ENCODE results near the gene TICRR.

Gene TICRR

DNA sequence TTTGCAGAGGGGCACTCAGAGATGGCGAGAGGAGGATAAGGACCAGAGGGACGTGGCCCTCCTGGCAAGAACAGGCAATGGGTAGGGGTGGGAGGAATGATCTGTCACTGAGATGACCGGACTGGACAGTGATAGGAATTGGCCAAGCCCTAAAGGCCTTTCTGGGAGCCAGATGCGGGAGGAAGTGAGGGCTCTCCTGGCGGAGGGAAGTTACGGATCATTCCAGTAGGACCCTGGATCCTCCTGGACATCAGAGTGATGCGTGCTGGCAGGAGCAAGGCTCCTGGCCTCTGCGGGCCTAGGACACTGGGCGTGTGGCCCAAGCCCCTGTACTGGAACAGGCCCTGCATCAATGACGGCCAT is 56.6 kb downstream of the TICRR start:
- peak overlapping the region; percentile 53 for H3K27ac Mint-ChIP-seq
- peaks cover 80% of the 10 kb centered on the region for H3K36me3 Mint-ChIP-seq (ENCODE audit: low read depth)
- no peak for DNase-seq
- H3K4me1 Mint-ChIP-seq, result no peaks in the 10 kb centered on the region
- H3K4me3 Mint-ChIP-seq, result no peak overlapping the region
- H3K9me3 Mint-ChIP-seq, result peaks cover 38% of the 10 kb centered on the region
- no peak for TF ChIP-seq CTCF (IDR thresholded peaks at IDR 0.05)
- H3K27me3 Mint-ChIP-seq (ENCODE audit: low read depth, poor library complexity), result peaks cover 3% of the 10 kb centered on the region

GRCh38 chr15:89632563-89633430 is 57.5 kb downstream of the TICRR start:
- Mint-ChIP-seq H3K4me1 (no peaks in the 10 kb centered on the region), H3K27ac (peak overlapping the region; percentile 29), H3K36me3 (ENCODE audit: low read depth) (peaks cover 72% of the 10 kb centered on the region), H3K4me3 (no peak overlapping the region), H3K27me3 (ENCODE audit: low read depth, poor library complexity) (peaks cover 3% of the 10 kb centered on the region), H3K9me3 (peaks cover 41% of the 10 kb centered on the region)
- TF ChIP-seq CTCF (IDR thresholded peaks at IDR 0.05), result no peak
- no peak for DNase-seq

GRCh38 chr15:89633585-89633984 is 58.3 kb downstream of the TICRR start:
- Mint-ChIP-seq H3K4me1 (no peaks in the 10 kb centered on the region), H3K4me3 (no peak overlapping the region), H3K27ac (no peak overlapping the region), H3K36me3 (ENCODE audit: low read depth) (peaks cover 69% of the 10 kb centered on the region), H3K27me3 (ENCODE audit: low read depth, poor library complexity) (peaks cover 3% of the 10 kb centered on the region), H3K9me3 (peaks cover 41% of the 10 kb centered on the region)
- DNase-seq, result no peak
- TF ChIP-seq CTCF (IDR thresholded peaks at IDR 0.05), result no peak

GRCh38 chr15:89640245-89640644 is 65.0 kb downstream of the TICRR start:
- Mint-ChIP-seq H3K4me3 (no peak overlapping the region), H3K9me3 (peaks cover 20% of the 10 kb centered on the region), H3K27me3 (ENCODE audit: low read depth, poor library complexity) (peaks cover 3% of the 10 kb centered on the region), H3K36me3 (ENCODE audit: low read depth) (peaks cover 61% of the 10 kb centered on the region), H3K4me1 (no peaks in the 10 kb centered on the region), H3K27ac (no peak overlapping the region)
- no peak for TF ChIP-seq CTCF (IDR thresholded peaks at IDR 0.05)
- no peak for DNase-seq

DNA sequence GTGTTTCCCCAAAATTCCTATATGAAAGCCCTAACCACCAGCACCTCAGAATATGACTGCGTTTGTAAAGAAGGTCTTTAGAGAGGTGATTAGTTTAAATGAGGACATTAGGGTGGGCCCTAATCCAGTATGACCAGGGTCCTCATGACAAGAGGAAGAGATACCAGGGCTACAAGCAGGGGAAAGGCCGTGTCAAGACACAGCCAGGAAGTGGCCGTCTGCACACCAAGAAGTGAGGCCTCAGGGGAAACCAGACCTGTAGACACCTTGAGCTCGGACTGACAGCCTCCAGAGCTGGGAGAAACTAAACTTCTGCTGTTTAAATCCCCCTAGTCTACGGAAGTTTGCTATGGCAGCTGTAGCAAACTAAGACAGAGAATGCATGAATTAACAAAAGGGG is 65.8 kb downstream of the TICRR start:
- no peak for DNase-seq
- Mint-ChIP-seq H3K27ac (peak overlapping the region; percentile 46), H3K4me1 (no peaks in the 10 kb centered on the region), H3K27me3 (ENCODE audit: low read depth, poor library complexity) (peaks cover 3% of the 10 kb centered on the region), H3K9me3 (peaks cover 12% of the 10 kb centered on the region), H3K36me3 (ENCODE audit: low read depth) (peaks cover 57% of the 10 kb centered on the region), H3K4me3 (no peak overlapping the region)
- TF ChIP-seq CTCF (IDR thresholded peaks at IDR 0.05), result no peak

- H3K27me3 Mint-ChIP-seq (ENCODE audit: low read depth, poor library complexity), result peaks cover 3% of the 10 kb centered on the region
- no peak overlapping the region for H3K27ac Mint-ChIP-seq
- DNase-seq, result no peak
- H3K4me1 Mint-ChIP-seq, result no peaks in the 10 kb centered on the region
- H3K36me3 Mint-ChIP-seq (ENCODE audit: low read depth), result peaks cover 61% of the 10 kb centered on the region
- no peak overlapping the region for H3K4me3 Mint-ChIP-seq
- peaks cover 11% of the 10 kb centered on the region for H3K9me3 Mint-ChIP-seq
- no peak for TF ChIP-seq CTCF (IDR thresholded peaks at IDR 0.05)
Measured at GRCh38 chr15:89642106-89642505, 66.8 kb downstream of the TICRR start.
